GM23338 (cell line): ENCODE data around the gene PICALM. TPM values are rescaled to one million over a fixed set of nuclear protein-coding genes. Genes with fewer than 3 reads are reported as not detected.

ENCODE experiments used
- ATAC-seq: fragments of 200-7000 bp; cut with Tn5 transposase; 3 replicates; pipeline ENCODE4 v1.9.1; 2020
- DNase-seq: peaks from one replicate; pipeline ENCODE4 v3.0.0-alpha.2; 2015; ENCODE audit warnings: low spot score
- H2AFZ ChIP-seq: fragments of 200-600 bp; sonication (generic); 2 replicates; pipeline ENCODE4 v1.8.0; 2016; ENCODE audit warnings: antibody characterized with exemption, mild to moderate bottlenecking, moderate library complexity
- H3F3A ChIP-seq: fragments of 200-600 bp; sonication (generic); replicated peaks from 2 replicates; pipeline ENCODE4 v1.8.0; 2017; ENCODE audit warnings: antibody characterized with exemption, mixed run types, low read depth
- H3K27ac ChIP-seq: fragments of 200-600 bp; sonication (generic); 2 replicates; pipeline ENCODE4 v1.6.1; 2016; ENCODE audit warnings: low read depth
- H3K27me3 ChIP-seq: fragments of 200-600 bp; sonication (generic); 2 replicates; pipeline ENCODE4 v1.8.0; 2016; ENCODE audit warnings: mild to moderate bottlenecking, mixed run types, moderate library complexity; ENCODE audit not compliant: insufficient read depth
- H3K36me3 ChIP-seq: fragments of 200-600 bp; sonication (generic); 2 replicates; pipeline ENCODE4 v1.8.0; 2016; ENCODE audit warnings: mild to moderate bottlenecking; ENCODE audit not compliant: insufficient read depth
- H3K4me1 ChIP-seq: fragments of 200-600 bp; sonication (generic); 2 replicates; pipeline ENCODE4 v1.8.0; 2016; ENCODE audit warnings: mild to moderate bottlenecking, moderate library complexity; ENCODE audit not compliant: insufficient read depth
- H3K4me2 ChIP-seq: fragments of 200-600 bp; sonication (generic); 2 replicates; pipeline ENCODE4 v1.7.1; 2017; ENCODE audit warnings: mixed run types
- H3K4me3 ChIP-seq: fragments of 200-600 bp; sonication (generic); 2 replicates; pipeline ENCODE4 v1.6.1; 2016; ENCODE audit warnings: mixed run types
- H3K79me2 ChIP-seq: fragments of 200-600 bp; sonication (generic); replicated peaks from 2 replicates; pipeline ENCODE4 v1.8.0; 2017; ENCODE audit warnings: mild to moderate bottlenecking; ENCODE audit not compliant: insufficient read depth
- H3K9me2 ChIP-seq: fragments of 200-600 bp; sonication (generic); 2 replicates; pipeline ENCODE4 v1.8.0; 2017; ENCODE audit not compliant: insufficient read depth
- H4K20me1 ChIP-seq: fragments of 200-600 bp; sonication (generic); replicated peaks from 2 replicates; pipeline ENCODE4 v1.8.0; 2017; ENCODE audit warnings: mild to moderate bottlenecking; ENCODE audit not compliant: insufficient read depth
- H3K27ac Mint-ChIP-seq: 2 replicates; pipeline ENCODE4 v1.8.0; 2020; ENCODE audit warnings: inconsistent platforms, mild to moderate bottlenecking, moderate library complexity, mixed read lengths
- H3K27me3 Mint-ChIP-seq: 3 replicates; pipeline ENCODE4 v1.8.0; 2022; ENCODE audit warnings: low read depth, mild to moderate bottlenecking, moderate library complexity, mixed read lengths, inconsistent platforms; ENCODE audit not compliant: insufficient read depth, poor library complexity
- H3K36me3 Mint-ChIP-seq: 3 replicates; pipeline ENCODE4 v1.8.0; 2021; ENCODE audit warnings: low read depth, mild to moderate bottlenecking, inconsistent platforms, moderate library complexity, mixed read lengths
- H3K4me1 Mint-ChIP-seq: 3 replicates; pipeline ENCODE4 v1.8.0; 2020; ENCODE audit warnings: mild to moderate bottlenecking, inconsistent platforms, mixed read lengths
- H3K4me3 Mint-ChIP-seq: 3 replicates; pipeline ENCODE4 v1.8.0; 2021; ENCODE audit warnings: moderate library complexity, mild to moderate bottlenecking, inconsistent platforms, mixed read lengths
- H3K9me3 Mint-ChIP-seq: 3 replicates; pipeline ENCODE4 v1.8.0; 2020; ENCODE audit warnings: moderate library complexity, mild to moderate bottlenecking, inconsistent platforms, mixed read lengths
- CREB1 ChIP-seq: fragments of 250-450 bp; sonication (Bioruptor Pico); IDR thresholded peaks from 2 replicates; pipeline ENCODE4 v1.5.0; 2020; ENCODE audit warnings: low read depth, mild to moderate bottlenecking, moderate library complexity
- EZH2 ChIP-seq: fragments of 200-600 bp; sonication (generic); IDR thresholded peaks from one replicate; pipeline ENCODE4 v1.8.0; 2017; ENCODE audit warnings: antibody characterized with exemption, mild to moderate bottlenecking, low read depth; ENCODE audit not compliant: unreplicated experiment
- EZH2phosphoT487 ChIP-seq: fragments of 200-600 bp; sonication (generic); IDR thresholded peaks from one replicate; pipeline ENCODE4 v1.8.1; 2018; ENCODE audit warnings: antibody characterized with exemption; ENCODE audit not compliant: unreplicated experiment
- JUNB ChIP-seq: IDR thresholded peaks from one replicate; pipeline ENCODE4 v1.6.1; 2016; ENCODE audit warnings: antibody characterized with exemption; ENCODE audit not compliant: unreplicated experiment
- NANOG ChIP-seq: IDR thresholded peaks from 2 replicates; pipeline ENCODE4 v1.6.1; 2016; ENCODE audit warnings: antibody characterized with exemption, borderline replicate concordance
- POLR2AphosphoS5 ChIP-seq: IDR thresholded peaks from 2 replicates; pipeline ENCODE4 v1.6.1; 2016; ENCODE audit warnings: antibody characterized with exemption, low read depth
- STAT1 ChIP-seq: IDR thresholded peaks from one replicate; pipeline ENCODE4 v1.6.1; 2016; ENCODE audit warnings: antibody characterized with exemption; ENCODE audit not compliant: unreplicated experiment
- ZNF114 ChIP-seq: fragments of 250-450 bp; sonication (Bioruptor Pico); IDR thresholded peaks from 2 replicates; pipeline ENCODE4 v1.5.0; 2020; ENCODE audit warnings: mild to moderate bottlenecking, moderate library complexity
- ZNF331 ChIP-seq: fragments of 250-450 bp; sonication (Bioruptor Pico); IDR thresholded peaks from 2 replicates; pipeline ENCODE4 v1.5.0; 2020; ENCODE audit warnings: low read depth, mild to moderate bottlenecking, moderate library complexity
- polyA plus RNA-seq: library from polyadenylated mRNA; unstranded; fragments of >200 nt; fragmentation: Nextera tagmentation; extraction: Ambion mirVana; gene quantifications from 2 replicates; pipeline ENCODE4 v1.2.1, GENCODE V29; 2016
- total RNA-seq: library from RNA; depleted of rRNA; stranded (reverse); fragments of >200 nt; shearing (Covaris generic); gene quantifications from 2 replicates; pipeline ENCODE4 v1.2.3, GENCODE V29; 2014
- TF ChIP-seq, protein P1 (sequence below): IDR thresholded peaks from one replicate; pipeline ENCODE4 v1.6.1; 2018; ENCODE audit warnings: antibody characterized with exemption; ENCODE audit not compliant: unreplicated experiment
- TF ChIP-seq, protein P2 (sequence below), 2 experiments: fragments of 200-600 bp in 1 of 2; sonication (generic) in 1 of 2; conservative IDR thresholded peaks; 2 replicates each; pipeline versions ENCODE4 v1.5.1 to v1.6.1; 2016 to 2017; ENCODE audit warnings: antibody characterized with exemption in 2 of 2, low read depth in 2 of 2, mild to moderate bottlenecking in 2 of 2, moderate library complexity in 1 of 2
- TF ChIP-seq, protein P3 (sequence below): fragments of 250-450 bp; sonication (Bioruptor Pico); IDR thresholded peaks from 2 replicates; pipeline ENCODE4 v1.5.0; 2020; ENCODE audit warnings: mild to moderate bottlenecking, moderate library complexity
- TF ChIP-seq, protein P4 (sequence below): IDR thresholded peaks from 2 replicates; pipeline ENCODE4 v1.6.1; 2016; ENCODE audit warnings: antibody characterized with exemption

Gene PICALM
- total and polyA plus RNA-seq, 2 experiments from 2014 or later: 27.9 to 134 TPM

DNA sequence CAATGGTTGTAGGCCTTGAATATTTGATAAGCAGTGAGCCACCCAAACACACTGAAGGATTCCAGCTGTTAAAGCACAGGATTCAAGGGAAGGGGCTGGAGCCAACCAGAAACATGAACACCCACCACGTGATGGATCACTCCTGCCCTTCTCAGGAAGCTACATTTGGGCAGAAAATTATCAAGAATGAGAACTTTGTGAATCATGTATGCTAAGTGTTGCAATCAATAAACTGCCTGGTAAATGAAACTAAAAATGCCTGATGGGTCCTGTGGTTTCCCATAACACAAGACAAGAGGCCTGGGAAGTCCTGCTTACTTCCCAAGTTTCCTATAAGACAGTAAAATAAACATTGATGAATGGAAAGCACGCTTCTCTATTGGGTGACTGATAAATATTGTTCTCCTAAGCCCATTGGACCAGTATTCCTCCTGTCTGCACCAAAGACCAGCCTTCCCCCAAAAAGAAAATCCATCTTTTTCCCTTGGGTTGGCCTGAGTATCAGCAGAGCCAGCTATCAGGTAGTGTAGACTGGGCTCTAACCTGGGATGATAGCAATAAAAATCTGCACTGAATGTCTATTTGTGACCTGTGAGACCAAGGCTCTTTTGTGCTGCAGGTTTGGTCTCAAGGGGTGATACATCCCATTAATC, 115.3 kb downstream of the PICALM start:
- ATAC-seq: no peak

More for the DNA sequence above, 115.3 kb downstream of the PICALM start:
- H3K4me3 Mint-ChIP-seq: no peak overlapping the region
- no peaks in the 10 kb centered on the region for H3F3A ChIP-seq
- H4K20me1 ChIP-seq: no peaks in the 10 kb centered on the region
- no peak for DNase-seq
- H3K27ac ChIP-seq: no peak overlapping the region
- peaks cover 35% of the 10 kb centered on the region; the same call in 2 of the 3 replicates for H3K36me3 Mint-ChIP-seq
- H2AFZ ChIP-seq: no peak overlapping the region
- H3K4me2 ChIP-seq: no peak overlapping the region
- no peaks in the 10 kb centered on the region for H3K27me3 Mint-ChIP-seq
- H3K9me3 Mint-ChIP-seq: peaks cover 4% of the 10 kb centered on the region; the same call in 2 of the 3 replicates
- no peaks in the 10 kb centered on the region for H3K9me2 ChIP-seq
- H3K4me3 ChIP-seq: no peak overlapping the region
- H3K27ac Mint-ChIP-seq: no peak overlapping the region
- no peaks in the 10 kb centered on the region for H3K27me3 ChIP-seq
- H3K36me3 ChIP-seq: peaks cover under 1% of the 10 kb centered on the region; the same call in 1 of the 2 replicates
- no peaks in the 10 kb centered on the region for H3K4me1 ChIP-seq
- TF ChIP-seq, protein P1, sequence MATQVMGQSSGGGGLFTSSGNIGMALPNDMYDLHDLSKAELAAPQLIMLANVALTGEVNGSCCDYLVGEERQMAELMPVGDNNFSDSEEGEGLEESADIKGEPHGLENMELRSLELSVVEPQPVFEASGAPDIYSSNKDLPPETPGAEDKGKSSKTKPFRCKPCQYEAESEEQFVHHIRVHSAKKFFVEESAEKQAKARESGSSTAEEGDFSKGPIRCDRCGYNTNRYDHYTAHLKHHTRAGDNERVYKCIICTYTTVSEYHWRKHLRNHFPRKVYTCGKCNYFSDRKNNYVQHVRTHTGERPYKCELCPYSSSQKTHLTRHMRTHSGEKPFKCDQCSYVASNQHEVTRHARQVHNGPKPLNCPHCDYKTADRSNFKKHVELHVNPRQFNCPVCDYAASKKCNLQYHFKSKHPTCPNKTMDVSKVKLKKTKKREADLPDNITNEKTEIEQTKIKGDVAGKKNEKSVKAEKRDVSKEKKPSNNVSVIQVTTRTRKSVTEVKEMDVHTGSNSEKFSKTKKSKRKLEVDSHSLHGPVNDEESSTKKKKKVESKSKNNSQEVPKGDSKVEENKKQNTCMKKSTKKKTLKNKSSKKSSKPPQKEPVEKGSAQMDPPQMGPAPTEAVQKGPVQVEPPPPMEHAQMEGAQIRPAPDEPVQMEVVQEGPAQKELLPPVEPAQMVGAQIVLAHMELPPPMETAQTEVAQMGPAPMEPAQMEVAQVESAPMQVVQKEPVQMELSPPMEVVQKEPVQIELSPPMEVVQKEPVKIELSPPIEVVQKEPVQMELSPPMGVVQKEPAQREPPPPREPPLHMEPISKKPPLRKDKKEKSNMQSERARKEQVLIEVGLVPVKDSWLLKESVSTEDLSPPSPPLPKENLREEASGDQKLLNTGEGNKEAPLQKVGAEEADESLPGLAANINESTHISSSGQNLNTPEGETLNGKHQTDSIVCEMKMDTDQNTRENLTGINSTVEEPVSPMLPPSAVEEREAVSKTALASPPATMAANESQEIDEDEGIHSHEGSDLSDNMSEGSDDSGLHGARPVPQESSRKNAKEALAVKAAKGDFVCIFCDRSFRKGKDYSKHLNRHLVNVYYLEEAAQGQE: no peak
- TF ChIP-seq EZH2phosphoT487 (no peak), JUNB (no peak), POLR2AphosphoS5 (no peak), STAT1 (no peak), EZH2 (no peak), ZNF331 (no peak), NANOG (no peak), ZNF114 (CRISPR knock-in tag) (no peak), CREB1 (CRISPR knock-in tag) (no peak)
- TF ChIP-seq, protein P2, sequence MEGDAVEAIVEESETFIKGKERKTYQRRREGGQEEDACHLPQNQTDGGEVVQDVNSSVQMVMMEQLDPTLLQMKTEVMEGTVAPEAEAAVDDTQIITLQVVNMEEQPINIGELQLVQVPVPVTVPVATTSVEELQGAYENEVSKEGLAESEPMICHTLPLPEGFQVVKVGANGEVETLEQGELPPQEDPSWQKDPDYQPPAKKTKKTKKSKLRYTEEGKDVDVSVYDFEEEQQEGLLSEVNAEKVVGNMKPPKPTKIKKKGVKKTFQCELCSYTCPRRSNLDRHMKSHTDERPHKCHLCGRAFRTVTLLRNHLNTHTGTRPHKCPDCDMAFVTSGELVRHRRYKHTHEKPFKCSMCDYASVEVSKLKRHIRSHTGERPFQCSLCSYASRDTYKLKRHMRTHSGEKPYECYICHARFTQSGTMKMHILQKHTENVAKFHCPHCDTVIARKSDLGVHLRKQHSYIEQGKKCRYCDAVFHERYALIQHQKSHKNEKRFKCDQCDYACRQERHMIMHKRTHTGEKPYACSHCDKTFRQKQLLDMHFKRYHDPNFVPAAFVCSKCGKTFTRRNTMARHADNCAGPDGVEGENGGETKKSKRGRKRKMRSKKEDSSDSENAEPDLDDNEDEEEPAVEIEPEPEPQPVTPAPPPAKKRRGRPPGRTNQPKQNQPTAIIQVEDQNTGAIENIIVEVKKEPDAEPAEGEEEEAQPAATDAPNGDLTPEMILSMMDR (conservative IDR thresholded peaks at IDR 0.05; ENCODE audit: low read depth in 2 of 2): no peak
- TF ChIP-seq, protein P3, sequence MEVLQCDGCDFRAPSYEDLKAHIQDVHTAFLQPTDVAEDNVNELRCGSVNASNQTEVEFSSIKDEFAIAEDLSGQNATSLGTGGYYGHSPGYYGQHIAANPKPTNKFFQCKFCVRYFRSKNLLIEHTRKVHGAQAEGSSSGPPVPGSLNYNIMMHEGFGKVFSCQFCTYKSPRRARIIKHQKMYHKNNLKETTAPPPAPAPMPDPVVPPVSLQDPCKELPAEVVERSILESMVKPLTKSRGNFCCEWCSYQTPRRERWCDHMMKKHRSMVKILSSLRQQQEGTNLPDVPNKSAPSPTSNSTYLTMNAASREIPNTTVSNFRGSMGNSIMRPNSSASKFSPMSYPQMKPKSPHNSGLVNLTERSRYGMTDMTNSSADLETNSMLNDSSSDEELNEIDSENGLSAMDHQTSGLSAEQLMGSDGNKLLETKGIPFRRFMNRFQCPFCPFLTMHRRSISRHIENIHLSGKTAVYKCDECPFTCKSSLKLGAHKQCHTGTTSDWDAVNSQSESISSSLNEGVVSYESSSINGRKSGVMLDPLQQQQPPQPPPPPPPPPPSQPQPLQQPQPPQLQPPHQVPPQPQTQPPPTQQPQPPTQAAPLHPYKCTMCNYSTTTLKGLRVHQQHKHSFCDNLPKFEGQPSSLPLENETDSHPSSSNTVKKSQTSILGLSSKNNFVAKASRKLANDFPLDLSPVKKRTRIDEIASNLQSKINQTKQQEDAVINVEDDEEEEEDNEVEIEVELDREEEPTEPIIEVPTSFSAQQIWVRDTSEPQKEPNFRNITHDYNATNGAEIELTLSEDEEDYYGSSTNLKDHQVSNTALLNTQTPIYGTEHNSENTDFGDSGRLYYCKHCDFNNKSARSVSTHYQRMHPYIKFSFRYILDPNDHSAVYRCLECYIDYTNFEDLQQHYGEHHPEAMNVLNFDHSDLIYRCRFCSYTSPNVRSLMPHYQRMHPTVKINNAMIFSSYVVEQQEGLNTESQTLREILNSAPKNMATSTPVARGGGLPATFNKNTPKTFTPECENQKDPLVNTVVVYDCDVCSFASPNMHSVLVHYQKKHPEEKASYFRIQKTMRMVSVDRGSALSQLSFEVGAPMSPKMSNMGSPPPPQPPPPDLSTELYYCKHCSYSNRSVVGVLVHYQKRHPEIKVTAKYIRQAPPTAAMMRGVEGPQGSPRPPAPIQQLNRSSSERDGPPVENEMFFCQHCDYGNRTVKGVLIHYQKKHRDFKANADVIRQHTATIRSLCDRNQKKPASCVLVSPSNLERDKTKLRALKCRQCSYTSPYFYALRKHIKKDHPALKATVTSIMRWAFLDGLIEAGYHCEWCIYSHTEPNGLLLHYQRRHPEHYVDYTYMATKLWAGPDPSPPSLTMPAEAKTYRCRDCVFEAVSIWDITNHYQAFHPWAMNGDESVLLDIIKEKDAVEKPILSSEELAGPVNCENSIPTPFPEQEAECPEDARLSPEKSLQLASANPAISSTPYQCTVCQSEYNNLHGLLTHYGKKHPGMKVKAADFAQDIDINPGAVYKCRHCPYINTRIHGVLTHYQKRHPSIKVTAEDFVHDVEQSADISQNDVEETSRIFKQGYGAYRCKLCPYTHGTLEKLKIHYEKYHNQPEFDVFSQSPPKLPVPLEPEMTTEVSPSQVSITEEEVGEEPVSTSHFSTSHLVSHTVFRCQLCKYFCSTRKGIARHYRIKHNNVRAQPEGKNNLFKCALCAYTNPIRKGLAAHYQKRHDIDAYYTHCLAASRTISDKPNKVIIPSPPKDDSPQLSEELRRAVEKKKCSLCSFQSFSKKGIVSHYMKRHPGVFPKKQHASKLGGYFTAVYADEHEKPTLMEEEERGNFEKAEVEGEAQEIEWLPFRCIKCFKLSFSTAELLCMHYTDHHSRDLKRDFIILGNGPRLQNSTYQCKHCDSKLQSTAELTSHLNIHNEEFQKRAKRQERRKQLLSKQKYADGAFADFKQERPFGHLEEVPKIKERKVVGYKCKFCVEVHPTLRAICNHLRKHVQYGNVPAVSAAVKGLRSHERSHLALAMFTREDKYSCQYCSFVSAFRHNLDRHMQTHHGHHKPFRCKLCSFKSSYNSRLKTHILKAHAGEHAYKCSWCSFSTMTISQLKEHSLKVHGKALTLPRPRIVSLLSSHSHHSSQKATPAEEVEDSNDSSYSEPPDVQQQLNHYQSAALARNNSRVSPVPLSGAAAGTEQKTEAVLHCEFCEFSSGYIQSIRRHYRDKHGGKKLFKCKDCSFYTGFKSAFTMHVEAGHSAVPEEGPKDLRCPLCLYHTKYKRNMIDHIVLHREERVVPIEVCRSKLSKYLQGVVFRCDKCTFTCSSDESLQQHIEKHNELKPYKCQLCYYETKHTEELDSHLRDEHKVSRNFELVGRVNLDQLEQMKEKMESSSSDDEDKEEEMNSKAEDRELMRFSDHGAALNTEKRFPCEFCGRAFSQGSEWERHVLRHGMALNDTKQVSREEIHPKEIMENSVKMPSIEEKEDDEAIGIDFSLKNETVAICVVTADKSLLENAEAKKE (CRISPR knock-in tag): no peak
- TF ChIP-seq, protein P4, sequence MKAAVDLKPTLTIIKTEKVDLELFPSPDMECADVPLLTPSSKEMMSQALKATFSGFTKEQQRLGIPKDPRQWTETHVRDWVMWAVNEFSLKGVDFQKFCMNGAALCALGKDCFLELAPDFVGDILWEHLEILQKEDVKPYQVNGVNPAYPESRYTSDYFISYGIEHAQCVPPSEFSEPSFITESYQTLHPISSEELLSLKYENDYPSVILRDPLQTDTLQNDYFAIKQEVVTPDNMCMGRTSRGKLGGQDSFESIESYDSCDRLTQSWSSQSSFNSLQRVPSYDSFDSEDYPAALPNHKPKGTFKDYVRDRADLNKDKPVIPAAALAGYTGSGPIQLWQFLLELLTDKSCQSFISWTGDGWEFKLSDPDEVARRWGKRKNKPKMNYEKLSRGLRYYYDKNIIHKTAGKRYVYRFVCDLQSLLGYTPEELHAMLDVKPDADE: no peak
- no peaks in the 10 kb centered on the region for H3K4me1 Mint-ChIP-seq
- no peaks in the 10 kb centered on the region for H3K79me2 ChIP-seq
